Measurements from ENCODE around the gene MAGEF1. TPM values are rescaled to one million over a fixed set of nuclear protein-coding genes. Genes with fewer than 3 reads are reported as not detected.

MAGEF1 gene
- total and polyA plus RNA-seq, 2 experiments from 2014 or later = 66.5 to 88.7 TPM

DNA sequence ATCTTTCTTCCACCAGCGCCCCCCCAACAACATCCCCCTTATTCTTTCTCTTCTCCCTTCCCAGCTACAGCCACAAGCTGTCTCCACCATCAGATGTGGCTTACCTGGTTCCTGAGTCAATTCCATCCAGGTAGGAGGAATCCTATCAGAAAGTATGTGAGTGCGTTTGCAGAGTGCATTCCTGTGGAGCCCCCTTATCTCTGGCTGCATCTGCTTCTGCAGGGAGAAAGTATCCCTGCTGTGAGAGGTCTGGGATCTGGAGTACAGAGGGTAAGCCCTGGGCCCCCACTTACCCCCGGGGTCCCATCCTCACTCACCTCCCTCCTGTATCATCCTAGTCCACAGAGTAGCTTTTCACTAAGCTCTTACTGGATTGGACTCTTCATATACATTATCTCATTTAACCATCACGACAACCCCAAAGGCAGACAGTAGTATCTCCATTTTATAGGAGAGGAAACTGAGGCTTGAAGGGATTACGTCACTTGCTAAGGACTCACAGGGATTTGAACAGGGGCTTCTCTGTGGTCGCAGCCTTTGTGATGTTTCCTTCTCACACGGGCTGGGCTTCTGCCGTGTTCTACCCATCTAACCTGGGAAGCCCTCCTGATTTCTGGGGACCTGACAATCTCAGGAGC, 22.2 kb upstream of the MAGEF1 start:
- no peaks in the 10 kb centered on the region for H3K9me3 Mint-ChIP-seq
- H3K36me3 Mint-ChIP-seq (ENCODE audit: low read depth) = no peaks in the 10 kb centered on the region
- no peaks in the 10 kb centered on the region for H3K79me2 ChIP-seq (replicated peaks; ENCODE audit: insufficient read depth)
- DNase-seq (ENCODE audit: low spot score) (no peak), ATAC-seq (no peak; the same call in 2 of the 3 replicates)
- no peak overlapping the region for H3K4me2 ChIP-seq
- no peak overlapping the region for H2AFZ ChIP-seq
- no peak overlapping the region for H3K4me3 Mint-ChIP-seq
- H3K27ac Mint-ChIP-seq = no peak overlapping the region
- no peaks in the 10 kb centered on the region for H3K36me3 ChIP-seq (ENCODE audit: insufficient read depth)
- H3K4me3 ChIP-seq = no peak overlapping the region
- H3F3A ChIP-seq (replicated peaks; ENCODE audit: low read depth) = no peaks in the 10 kb centered on the region
- peaks cover 7% of the 10 kb centered on the region for H3K27me3 Mint-ChIP-seq (ENCODE audit: insufficient read depth, low read depth, poor library complexity)
- TF ChIP-seq NANOG (IDR thresholded peaks at IDR 0.05; ENCODE audit: borderline replicate concordance) (no peak), STAT1 (IDR thresholded peaks at IDR 0.05; ENCODE audit: unreplicated experiment) (no peak), ZNF114 (CRISPR knock-in tag; IDR thresholded peaks at IDR 0.05) (no peak), CREB1 (CRISPR knock-in tag; IDR thresholded peaks at IDR 0.05; ENCODE audit: low read depth) (no peak), EZH2 (IDR thresholded peaks at IDR 0.05; ENCODE audit: low read depth, unreplicated experiment) (no peak), EZH2phosphoT487 (IDR thresholded peaks at IDR 0.05; ENCODE audit: unreplicated experiment) (no peak), ZNF331 (CRISPR knock-in tag; IDR thresholded peaks at IDR 0.05; ENCODE audit: low read depth) (no peak), JUNB (IDR thresholded peaks at IDR 0.05; ENCODE audit: unreplicated experiment) (no peak)
- TF ChIP-seq, protein P1, sequence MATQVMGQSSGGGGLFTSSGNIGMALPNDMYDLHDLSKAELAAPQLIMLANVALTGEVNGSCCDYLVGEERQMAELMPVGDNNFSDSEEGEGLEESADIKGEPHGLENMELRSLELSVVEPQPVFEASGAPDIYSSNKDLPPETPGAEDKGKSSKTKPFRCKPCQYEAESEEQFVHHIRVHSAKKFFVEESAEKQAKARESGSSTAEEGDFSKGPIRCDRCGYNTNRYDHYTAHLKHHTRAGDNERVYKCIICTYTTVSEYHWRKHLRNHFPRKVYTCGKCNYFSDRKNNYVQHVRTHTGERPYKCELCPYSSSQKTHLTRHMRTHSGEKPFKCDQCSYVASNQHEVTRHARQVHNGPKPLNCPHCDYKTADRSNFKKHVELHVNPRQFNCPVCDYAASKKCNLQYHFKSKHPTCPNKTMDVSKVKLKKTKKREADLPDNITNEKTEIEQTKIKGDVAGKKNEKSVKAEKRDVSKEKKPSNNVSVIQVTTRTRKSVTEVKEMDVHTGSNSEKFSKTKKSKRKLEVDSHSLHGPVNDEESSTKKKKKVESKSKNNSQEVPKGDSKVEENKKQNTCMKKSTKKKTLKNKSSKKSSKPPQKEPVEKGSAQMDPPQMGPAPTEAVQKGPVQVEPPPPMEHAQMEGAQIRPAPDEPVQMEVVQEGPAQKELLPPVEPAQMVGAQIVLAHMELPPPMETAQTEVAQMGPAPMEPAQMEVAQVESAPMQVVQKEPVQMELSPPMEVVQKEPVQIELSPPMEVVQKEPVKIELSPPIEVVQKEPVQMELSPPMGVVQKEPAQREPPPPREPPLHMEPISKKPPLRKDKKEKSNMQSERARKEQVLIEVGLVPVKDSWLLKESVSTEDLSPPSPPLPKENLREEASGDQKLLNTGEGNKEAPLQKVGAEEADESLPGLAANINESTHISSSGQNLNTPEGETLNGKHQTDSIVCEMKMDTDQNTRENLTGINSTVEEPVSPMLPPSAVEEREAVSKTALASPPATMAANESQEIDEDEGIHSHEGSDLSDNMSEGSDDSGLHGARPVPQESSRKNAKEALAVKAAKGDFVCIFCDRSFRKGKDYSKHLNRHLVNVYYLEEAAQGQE (IDR thresholded peaks at IDR 0.05; ENCODE audit: unreplicated experiment) = no peak
- TF ChIP-seq, protein P2, sequence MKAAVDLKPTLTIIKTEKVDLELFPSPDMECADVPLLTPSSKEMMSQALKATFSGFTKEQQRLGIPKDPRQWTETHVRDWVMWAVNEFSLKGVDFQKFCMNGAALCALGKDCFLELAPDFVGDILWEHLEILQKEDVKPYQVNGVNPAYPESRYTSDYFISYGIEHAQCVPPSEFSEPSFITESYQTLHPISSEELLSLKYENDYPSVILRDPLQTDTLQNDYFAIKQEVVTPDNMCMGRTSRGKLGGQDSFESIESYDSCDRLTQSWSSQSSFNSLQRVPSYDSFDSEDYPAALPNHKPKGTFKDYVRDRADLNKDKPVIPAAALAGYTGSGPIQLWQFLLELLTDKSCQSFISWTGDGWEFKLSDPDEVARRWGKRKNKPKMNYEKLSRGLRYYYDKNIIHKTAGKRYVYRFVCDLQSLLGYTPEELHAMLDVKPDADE (IDR thresholded peaks at IDR 0.05) = no peak
- TF ChIP-seq, protein P3, sequence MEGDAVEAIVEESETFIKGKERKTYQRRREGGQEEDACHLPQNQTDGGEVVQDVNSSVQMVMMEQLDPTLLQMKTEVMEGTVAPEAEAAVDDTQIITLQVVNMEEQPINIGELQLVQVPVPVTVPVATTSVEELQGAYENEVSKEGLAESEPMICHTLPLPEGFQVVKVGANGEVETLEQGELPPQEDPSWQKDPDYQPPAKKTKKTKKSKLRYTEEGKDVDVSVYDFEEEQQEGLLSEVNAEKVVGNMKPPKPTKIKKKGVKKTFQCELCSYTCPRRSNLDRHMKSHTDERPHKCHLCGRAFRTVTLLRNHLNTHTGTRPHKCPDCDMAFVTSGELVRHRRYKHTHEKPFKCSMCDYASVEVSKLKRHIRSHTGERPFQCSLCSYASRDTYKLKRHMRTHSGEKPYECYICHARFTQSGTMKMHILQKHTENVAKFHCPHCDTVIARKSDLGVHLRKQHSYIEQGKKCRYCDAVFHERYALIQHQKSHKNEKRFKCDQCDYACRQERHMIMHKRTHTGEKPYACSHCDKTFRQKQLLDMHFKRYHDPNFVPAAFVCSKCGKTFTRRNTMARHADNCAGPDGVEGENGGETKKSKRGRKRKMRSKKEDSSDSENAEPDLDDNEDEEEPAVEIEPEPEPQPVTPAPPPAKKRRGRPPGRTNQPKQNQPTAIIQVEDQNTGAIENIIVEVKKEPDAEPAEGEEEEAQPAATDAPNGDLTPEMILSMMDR (conservative IDR thresholded peaks at IDR 0.05; ENCODE audit: low read depth in 2 of 2) = no peak
- no peaks in the 10 kb centered on the region for H3K4me1 ChIP-seq (ENCODE audit: insufficient read depth)
- H3K27ac ChIP-seq (ENCODE audit: low read depth) = no peak overlapping the region
- no peaks in the 10 kb centered on the region; the same call in 1 of the 2 replicates for H3K9me2 ChIP-seq (ENCODE audit: insufficient read depth)
- H3K27me3 ChIP-seq (ENCODE audit: insufficient read depth) = no peaks in the 10 kb centered on the region
- no peaks in the 10 kb centered on the region for H4K20me1 ChIP-seq (replicated peaks; ENCODE audit: insufficient read depth)
- peaks cover 10% of the 10 kb centered on the region; the same call in 2 of the 3 replicates for H3K4me1 Mint-ChIP-seq
